BLaER1 treated with 17β-estradiol and CSF1 and Interleukin-3, amounts not matched to agents 10 nM and 100 nM (cell line): ENCODE measurements around the gene GMPR.

Experiments
- H3K27ac ChIP-seq, 11 experiments: shearing (Covaris generic); formaldehyde crosslinking; 2 replicates each; pipeline ENCODE4 v1.8.1; 2022
- H3K27me3 ChIP-seq, 11 experiments: shearing (Covaris generic); formaldehyde crosslinking; 2 replicates each; pipeline ENCODE4 v1.8.1; 2022
- H3K36me3 ChIP-seq, 11 experiments: shearing (Covaris generic); formaldehyde crosslinking; 2 replicates each; pipeline ENCODE4 v1.8.1; 2022
- H3K4me1 ChIP-seq, 10 experiments: shearing (Covaris generic); formaldehyde crosslinking; 2 replicates each; pipeline ENCODE4 v1.8.1; 2022
- H3K4me2 ChIP-seq, 11 experiments: shearing (Covaris generic); formaldehyde crosslinking; 2 replicates each; pipeline ENCODE4 v1.8.1; 2022
- H3K4me3 ChIP-seq, 10 experiments: shearing (Covaris generic); formaldehyde crosslinking; 2 replicates each; pipeline ENCODE4 v1.8.1; 2022
- H3K9ac ChIP-seq, 11 experiments: shearing (Covaris generic); formaldehyde crosslinking; 2 replicates each; pipeline ENCODE4 v1.8.1; 2022
- H3K9me3 ChIP-seq, 11 experiments: shearing (Covaris generic); formaldehyde crosslinking; replicated peaks in 1 of 11; 2 replicates each; pipeline ENCODE4 v1.8.1; 2022
- H4K20me1 ChIP-seq, 11 experiments: shearing (Covaris generic); formaldehyde crosslinking; 2 replicates each; pipeline ENCODE4 v1.8.1; 2022
- Cebpa-rat ChIP-seq, 11 experiments: shearing (Covaris generic); IDR thresholded peaks; 2 replicates each; pipeline ENCODE4 v1.8.1; 2022

Gene GMPR

DNA sequence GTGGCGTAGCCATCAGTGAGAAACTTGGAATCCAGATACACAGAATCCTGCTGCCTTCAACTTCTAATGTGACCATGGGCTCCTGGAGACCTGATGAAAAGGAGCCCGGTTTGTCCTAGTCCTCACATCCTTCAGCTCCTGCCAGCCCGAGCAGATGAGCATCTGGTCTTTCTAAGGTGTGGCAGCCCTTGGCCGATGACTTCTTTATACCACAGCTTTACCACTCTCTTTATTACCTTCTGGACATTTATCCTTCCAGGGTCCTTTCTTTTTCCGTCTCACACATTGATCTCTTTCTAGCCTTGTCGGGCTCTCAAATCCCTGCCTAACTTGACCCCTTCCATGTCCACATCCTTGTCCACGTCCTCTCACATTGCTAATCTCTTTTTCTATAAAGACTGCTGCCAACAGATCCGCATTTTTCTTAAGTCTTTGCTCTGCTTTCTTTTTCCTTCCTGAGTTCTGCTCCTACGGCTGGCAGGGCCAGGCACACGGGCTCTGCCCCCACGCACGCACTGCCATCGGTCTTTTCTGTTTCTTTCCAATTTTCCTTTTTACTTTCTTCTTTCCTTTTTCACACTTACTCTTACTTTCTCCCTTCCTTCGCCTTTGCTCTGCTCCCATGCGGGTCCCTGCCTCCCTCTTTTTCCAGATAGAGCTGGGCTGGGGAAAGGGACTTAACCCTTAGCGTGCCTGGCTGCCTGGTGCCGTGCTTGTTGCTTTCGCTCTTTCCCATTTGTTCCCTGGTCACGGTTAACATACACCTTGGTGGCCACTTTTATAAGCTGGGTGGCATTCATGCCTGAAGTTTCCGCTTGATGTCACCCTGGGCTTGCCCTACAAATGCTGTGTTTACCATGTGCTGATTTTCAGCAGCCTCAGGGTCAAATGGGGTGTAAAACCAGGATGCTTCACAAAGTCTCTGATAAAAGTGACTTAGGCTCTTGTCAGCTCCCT is 9.4 kb upstream of the GMPR start:
- Histone ChIP-seq H4K20me1 (peaks cover 0 to 20% (median 0%) of the 10 kb centered on the region in 11 experiments; a peak in 2 of 22 replicates), H3K9ac (no peak overlapping the region), H3K36me3 (no peaks in the 10 kb centered on the region), H3K4me1 (peaks cover 13 to 19% (median 14%) of the 10 kb centered on the region in 10 experiments; a peak in 18 of 20 replicates), H3K27me3 (peaks cover 0 to 57% (median 0%) of the 10 kb centered on the region in 11 experiments; a peak in 9 of 22 replicates), H3K9me3 (peaks cover 0 to 8% (median 0%) of the 10 kb centered on the region in 11 experiments; a peak in 3 of 22 replicates), H3K4me3 (no peak overlapping the region), H3K27ac (no peak overlapping the region), H3K4me2 (peak overlapping the region in 8 of 11 experiments; percentile 3 to 51 (median 40); a peak in 9 of 22 replicates)
- TF ChIP-seq Cebpa-rat (IDR thresholded peaks at IDR 0.05), result no peak

DNA sequence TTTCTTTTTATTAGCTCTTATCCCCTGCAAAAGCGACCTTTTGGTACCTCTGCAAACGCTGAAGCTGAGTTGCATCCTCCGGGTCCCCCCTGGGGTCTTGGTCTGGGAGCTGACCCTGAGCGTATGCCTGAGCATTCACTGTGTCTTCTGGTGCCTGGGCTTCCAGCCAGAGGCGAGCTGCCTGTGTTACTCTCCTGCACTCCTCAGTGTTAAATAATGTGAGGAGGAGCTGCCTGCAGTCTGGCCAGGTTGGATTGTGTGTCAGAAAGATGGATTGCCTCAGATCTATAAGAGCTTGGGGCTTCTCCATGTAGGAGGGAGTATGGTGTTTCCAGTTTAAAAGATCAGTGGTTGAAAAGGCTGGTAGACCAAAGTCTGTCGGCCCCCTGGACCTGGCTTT is 8.7 kb upstream of the GMPR start:
- Histone ChIP-seq H3K9ac (no peak overlapping the region), H4K20me1 (peaks cover 0 to 20% (median 0%) of the 10 kb centered on the region in 11 experiments; a peak in 2 of 22 replicates), H3K27me3 (peaks cover 0 to 64% (median 0%) of the 10 kb centered on the region in 11 experiments; a peak in 9 of 22 replicates), H3K27ac (no peak overlapping the region), H3K9me3 (peaks cover 0 to 8% (median 0%) of the 10 kb centered on the region in 11 experiments; a peak in 3 of 22 replicates), H3K36me3 (no peaks in the 10 kb centered on the region), H3K4me2 (peak overlapping the region; percentile 3 to 90 (median 41); a peak in 17 of 22 replicates), H3K4me1 (peaks cover 13 to 19% (median 14%) of the 10 kb centered on the region in 10 experiments; a peak in 18 of 20 replicates), H3K4me3 (no peak overlapping the region)
- no peak for TF ChIP-seq Cebpa-rat (IDR thresholded peaks at IDR 0.05)

DNA sequence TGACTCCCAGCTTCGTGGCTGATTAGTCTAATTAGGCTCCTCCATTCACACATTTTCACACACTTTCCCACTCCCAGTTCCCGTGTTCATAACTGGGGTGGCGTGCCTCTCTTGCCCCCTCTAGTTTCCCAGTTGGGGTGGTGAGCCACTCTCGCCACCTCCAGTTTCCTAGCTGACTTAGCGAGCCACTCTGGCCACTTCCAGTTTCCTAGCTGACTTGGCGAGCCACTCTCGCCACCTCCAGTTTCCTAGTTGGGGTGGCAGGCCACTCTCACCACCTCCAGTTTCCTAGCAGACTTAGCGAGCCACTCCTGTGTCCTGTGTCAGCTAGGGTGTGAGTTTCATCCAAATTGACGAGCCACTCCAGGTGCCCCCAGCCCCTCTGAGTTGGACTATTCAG is 7.4 kb upstream of the GMPR start:
- H3K36me3 ChIP-seq, result no peaks in the 10 kb centered on the region
- peaks cover 19 to 26% (median 22%) of the 10 kb centered on the region in 10 experiments for H3K4me1 ChIP-seq
- no peak overlapping the region for H3K9ac ChIP-seq
- TF ChIP-seq Cebpa-rat (IDR thresholded peaks at IDR 0.05), result no peak
- peak overlapping the region in 3 of 11 experiments; percentile 11 to 58 (median 43); a peak in 5 of 22 replicates for H3K4me2 ChIP-seq
- peaks cover 0 to 77% (median 5%) of the 10 kb centered on the region in 11 experiments; a peak in 10 of 22 replicates for H3K27me3 ChIP-seq
- peaks cover 0 to 7% (median 0%) of the 10 kb centered on the region in 11 experiments; a peak in 2 of 22 replicates for H3K9me3 ChIP-seq
- peaks cover 0 to 25% (median 0%) of the 10 kb centered on the region in 11 experiments; a peak in 3 of 22 replicates for H4K20me1 ChIP-seq
- H3K27ac ChIP-seq, result no peak overlapping the region
- H3K4me3 ChIP-seq, result no peak overlapping the region

DNA sequence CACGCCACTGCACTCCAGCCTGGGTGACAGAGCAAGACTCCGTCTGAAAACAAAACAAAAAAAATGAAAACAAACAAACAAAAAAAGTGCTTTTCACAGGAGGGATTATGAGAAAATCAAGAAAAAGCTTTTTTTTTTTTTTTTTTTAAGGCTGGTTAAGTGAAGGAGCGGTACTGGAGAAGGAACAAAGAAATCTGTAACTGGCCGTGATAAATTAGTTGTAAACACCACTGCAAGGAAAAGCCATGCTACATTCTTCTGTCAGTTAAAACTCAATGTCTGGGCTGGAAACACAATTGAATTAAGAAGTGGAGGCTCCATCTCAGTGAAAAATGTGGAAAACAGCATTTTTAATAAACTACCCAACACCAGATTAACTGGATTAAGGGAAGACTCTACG is 6.3 kb upstream of the GMPR start:
- Histone ChIP-seq H3K36me3 (no peaks in the 10 kb centered on the region), H3K9me3 (no peaks in the 10 kb centered on the region), H3K4me1 (peaks cover 30 to 36% (median 33%) of the 10 kb centered on the region in 10 experiments), H4K20me1 (peaks cover 0 to 33% (median 0%) of the 10 kb centered on the region in 11 experiments; a peak in 7 of 22 replicates), H3K4me3 (no peak overlapping the region), H3K27me3 (peaks cover 0 to 79% (median 5%) of the 10 kb centered on the region in 11 experiments; a peak in 11 of 22 replicates), H3K4me2 (no peak overlapping the region), H3K9ac (no peak overlapping the region), H3K27ac (no peak overlapping the region)
- no peak for TF ChIP-seq Cebpa-rat (IDR thresholded peaks at IDR 0.05)

DNA sequence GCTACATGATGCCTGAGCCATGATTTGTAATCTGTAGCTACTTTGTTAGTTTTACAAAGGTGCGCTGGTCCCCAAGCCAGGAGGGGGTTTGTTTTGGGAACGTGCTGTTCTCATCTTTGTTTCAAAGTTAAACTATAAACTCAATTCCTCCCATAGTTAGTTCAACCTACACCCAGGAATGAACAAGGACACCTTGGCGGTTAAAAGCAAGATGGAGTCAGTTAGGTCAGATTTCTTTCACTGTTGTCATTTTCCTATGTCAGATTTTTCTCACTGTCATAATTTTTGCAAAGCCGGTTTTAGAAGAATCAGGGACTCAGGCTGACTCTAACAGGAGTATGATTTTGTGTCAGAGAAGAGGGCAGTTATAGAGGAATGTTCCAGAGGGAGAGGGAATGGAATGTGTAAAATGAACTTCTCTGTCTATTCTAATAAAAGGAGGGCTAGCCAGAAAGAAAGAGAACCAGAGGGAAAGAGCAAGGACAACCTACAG is 2.3 kb upstream of the GMPR start:
- H4K20me1 ChIP-seq, result peaks cover 0 to 56% (median 0%) of the 10 kb centered on the region in 11 experiments; a peak in 10 of 22 replicates
- peak overlapping the region in 3 of 10 experiments; percentile 15 to 30 (median 26); a peak in 5 of 20 replicates for H3K4me3 ChIP-seq
- H3K4me2 ChIP-seq, result peak overlapping the region; percentile 85 to 100 (median 98)
- H3K9me3 ChIP-seq, result no peaks in the 10 kb centered on the region
- H3K27ac ChIP-seq, result peak overlapping the region in 3 of 11 experiments; percentile 1 to 47 (median 23); a peak in 3 of 22 replicates
- peak overlapping the region in 4 of 11 experiments; percentile 6 to 19 (median 15); a peak in 4 of 22 replicates for H3K9ac ChIP-seq
- TF ChIP-seq Cebpa-rat (IDR thresholded peaks at IDR 0.05), result no peak
- H3K36me3 ChIP-seq, result no peaks in the 10 kb centered on the region
- H3K4me1 ChIP-seq, result peaks cover 35 to 47% (median 43%) of the 10 kb centered on the region in 10 experiments
- peaks cover 30 to 85% (median 42%) of the 10 kb centered on the region in 11 experiments for H3K27me3 ChIP-seq

DNA sequence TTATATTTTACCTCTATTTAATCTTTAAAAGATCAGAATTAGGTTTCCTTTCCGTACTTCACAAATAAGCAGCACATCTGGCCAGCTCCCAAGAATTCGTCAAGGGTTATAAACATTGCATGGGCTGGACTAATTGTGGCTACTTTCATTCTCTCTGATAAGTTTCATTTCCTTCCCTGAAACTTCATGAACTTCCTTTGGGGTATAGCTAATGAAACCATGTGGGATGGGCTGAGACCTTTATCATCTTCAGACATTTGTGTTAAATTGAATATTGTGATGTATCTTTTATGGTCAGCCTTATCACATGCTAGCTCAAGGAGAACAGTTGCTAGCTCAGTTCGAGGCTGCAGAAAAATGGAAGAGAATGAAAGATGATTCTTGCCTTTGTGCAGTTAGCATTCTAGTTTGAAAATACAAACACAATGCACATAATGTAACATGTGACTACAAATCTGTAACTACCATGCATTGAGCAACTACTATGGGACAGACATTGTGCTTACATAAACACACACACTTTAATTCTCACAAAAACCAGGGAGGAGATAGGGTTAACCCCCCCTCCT is 1.7 kb upstream of the GMPR start:
- H4K20me1 ChIP-seq, result peaks cover 0 to 56% (median 0%) of the 10 kb centered on the region in 11 experiments; a peak in 10 of 22 replicates
- peak overlapping the region in 3 of 11 experiments; percentile 6 to 19 (median 11); a peak in 2 of 22 replicates for H3K9ac ChIP-seq
- H3K27me3 ChIP-seq, result peaks cover 30 to 89% (median 47%) of the 10 kb centered on the region in 11 experiments
- peaks cover 32 to 47% (median 43%) of the 10 kb centered on the region in 10 experiments for H3K4me1 ChIP-seq
- peak overlapping the region in 3 of 11 experiments; percentile 1 to 47 (median 23); a peak in 4 of 22 replicates for H3K27ac ChIP-seq
- no peaks in the 10 kb centered on the region for H3K36me3 ChIP-seq
- H3K9me3 ChIP-seq, result no peaks in the 10 kb centered on the region
- peak overlapping the region; percentile 85 to 100 (median 98) for H3K4me2 ChIP-seq
- TF ChIP-seq Cebpa-rat (IDR thresholded peaks at IDR 0.05), result no peak
- peak overlapping the region in 3 of 10 experiments; percentile 15 to 30 (median 26); a peak in 4 of 20 replicates for H3K4me3 ChIP-seq

DNA sequence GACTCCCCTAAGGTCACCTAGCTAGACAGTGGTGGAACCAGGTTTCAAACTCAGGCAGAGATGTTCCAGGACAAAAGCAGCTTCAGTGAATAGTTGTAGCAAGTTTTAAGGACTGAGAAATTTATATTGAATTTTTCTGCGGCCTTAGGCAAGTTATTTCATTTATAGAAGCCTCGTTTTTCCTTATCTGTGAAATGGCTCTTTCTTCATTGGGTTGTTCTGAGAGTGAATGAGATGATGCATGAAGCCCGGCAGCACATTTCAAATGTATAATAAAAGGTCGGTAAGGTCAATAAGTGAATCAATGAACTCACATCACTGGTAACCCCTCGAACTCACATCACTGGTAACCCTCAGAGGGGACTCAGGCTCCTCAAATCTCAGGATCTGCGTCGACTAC is 1.1 kb upstream of the GMPR start:
- H3K9ac ChIP-seq, result no peak overlapping the region
- peak overlapping the region in 2 of 11 experiments; percentile 1 to 47; a peak in 2 of 22 replicates for H3K27ac ChIP-seq
- H4K20me1 ChIP-seq, result peaks cover 0 to 56% (median 0%) of the 10 kb centered on the region in 11 experiments; a peak in 10 of 22 replicates
- peaks cover 30 to 89% (median 47%) of the 10 kb centered on the region in 11 experiments for H3K27me3 ChIP-seq
- H3K9me3 ChIP-seq, result no peaks in the 10 kb centered on the region
- H3K4me3 ChIP-seq, result no peak overlapping the region; a peak in 1 of 20 replicates
- H3K4me2 ChIP-seq, result peak overlapping the region; percentile 85 to 100 (median 98)
- H3K36me3 ChIP-seq, result no peaks in the 10 kb centered on the region
- TF ChIP-seq Cebpa-rat (IDR thresholded peaks at IDR 0.05), result no peak
- H3K4me1 ChIP-seq, result peaks cover 32 to 47% (median 43%) of the 10 kb centered on the region in 10 experiments
